Measurements from ENCODE around the gene RUSF1.

DNA sequence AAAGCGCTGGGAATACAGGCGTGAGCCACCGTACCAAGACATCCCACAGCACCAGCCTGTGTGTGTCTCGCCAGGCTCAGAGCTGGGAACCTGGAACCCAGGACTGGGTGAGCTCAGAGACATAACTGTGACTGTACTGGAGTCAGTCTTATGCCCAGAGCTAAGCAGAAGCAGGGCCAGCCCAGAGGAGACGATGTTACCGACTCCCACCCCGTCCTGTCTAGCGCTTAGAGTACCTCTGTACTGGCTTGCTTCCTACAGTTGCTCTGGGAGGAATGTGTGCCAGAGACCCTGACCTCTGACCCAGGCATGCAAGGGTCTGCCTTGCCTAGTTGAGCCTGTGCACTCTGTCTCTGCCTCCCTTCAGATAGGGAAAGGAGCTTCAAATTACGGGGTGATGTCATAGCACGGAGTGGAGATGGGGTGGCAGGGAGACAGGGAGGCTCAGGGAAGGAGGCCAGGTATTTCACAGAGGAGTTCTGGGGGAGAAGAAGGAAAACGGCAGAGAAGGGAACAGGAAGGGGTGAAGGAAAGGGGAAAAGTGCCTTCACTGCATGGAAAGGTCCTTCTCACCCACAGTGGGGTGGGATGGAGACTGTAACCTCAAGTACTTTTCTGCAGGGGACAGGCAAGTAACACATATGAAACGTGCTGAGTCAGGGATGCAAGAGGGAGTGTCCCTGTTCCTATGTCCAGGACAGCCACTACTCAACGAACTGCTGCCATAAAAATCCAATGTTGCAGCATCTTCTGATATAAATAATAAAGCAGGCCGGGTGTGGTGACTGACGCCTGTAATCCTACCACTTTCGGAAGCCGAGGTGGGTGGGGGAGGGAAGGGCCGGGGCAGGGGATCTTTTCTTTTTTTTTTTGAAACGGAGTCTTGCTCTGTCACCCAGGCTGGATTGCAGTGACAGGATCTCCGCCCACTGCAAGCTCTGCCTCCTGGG, 54.7 kb downstream of the RUSF1 start:
- TF ChIP-seq, protein P1, sequence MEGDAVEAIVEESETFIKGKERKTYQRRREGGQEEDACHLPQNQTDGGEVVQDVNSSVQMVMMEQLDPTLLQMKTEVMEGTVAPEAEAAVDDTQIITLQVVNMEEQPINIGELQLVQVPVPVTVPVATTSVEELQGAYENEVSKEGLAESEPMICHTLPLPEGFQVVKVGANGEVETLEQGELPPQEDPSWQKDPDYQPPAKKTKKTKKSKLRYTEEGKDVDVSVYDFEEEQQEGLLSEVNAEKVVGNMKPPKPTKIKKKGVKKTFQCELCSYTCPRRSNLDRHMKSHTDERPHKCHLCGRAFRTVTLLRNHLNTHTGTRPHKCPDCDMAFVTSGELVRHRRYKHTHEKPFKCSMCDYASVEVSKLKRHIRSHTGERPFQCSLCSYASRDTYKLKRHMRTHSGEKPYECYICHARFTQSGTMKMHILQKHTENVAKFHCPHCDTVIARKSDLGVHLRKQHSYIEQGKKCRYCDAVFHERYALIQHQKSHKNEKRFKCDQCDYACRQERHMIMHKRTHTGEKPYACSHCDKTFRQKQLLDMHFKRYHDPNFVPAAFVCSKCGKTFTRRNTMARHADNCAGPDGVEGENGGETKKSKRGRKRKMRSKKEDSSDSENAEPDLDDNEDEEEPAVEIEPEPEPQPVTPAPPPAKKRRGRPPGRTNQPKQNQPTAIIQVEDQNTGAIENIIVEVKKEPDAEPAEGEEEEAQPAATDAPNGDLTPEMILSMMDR (IDR thresholded peaks at IDR 0.05; ENCODE audit: borderline replicate concordance, extremely low read depth, low read length, poor library complexity, severe bottlenecking), result no peak
- TF ChIP-seq EZH2 (IDR thresholded peaks at IDR 0.05; ENCODE audit: borderline replicate concordance, low read depth, low read length, severe bottlenecking), result no peak

Data from DND-41 (cell line).